Testis (tissue), 2 donors: ENCODE results near the gene RIC8B.

Experiments
- CTCF ChIP-seq, 3 experiments: fragments of 450-650 bp in 2 of 3; fragments of 200-600 bp in 1 of 3; sonication (generic) in 1 of 3; IDR thresholded peaks; one replicate each; pipeline ENCODE4 v1.5.1; 2016 to 2019; ENCODE audit warnings: antibody characterized with exemption in 3 of 3, mild to moderate bottlenecking in 2 of 3, moderate library complexity in 1 of 3
- POLR2A ChIP-seq: fragments of 450-650 bp; IDR thresholded peaks from one replicate; pipeline ENCODE4 v1.6.1; 2017; ENCODE audit warnings: antibody characterized with exemption, mild to moderate bottlenecking, moderate library complexity

GRCh38 chr12:106804668-106805067 lies 30.2 kb downstream of the RIC8B start:
- TF ChIP-seq CTCF (IDR thresholded peaks at IDR 0.05) (no peak), POLR2A (no peak)
